Activated CD4-positive, alpha-beta T cell treated with anti-CD3 and anti-CD28 coated beads for 48 hours (primary cell): Measurements from ENCODE around the gene IQSEC1.

Experiments used
- DNase-seq: peaks from one replicate; pipeline ENCODE4 v3.0.0-alpha.2; 2020

The IQSEC1 gene

DNA sequence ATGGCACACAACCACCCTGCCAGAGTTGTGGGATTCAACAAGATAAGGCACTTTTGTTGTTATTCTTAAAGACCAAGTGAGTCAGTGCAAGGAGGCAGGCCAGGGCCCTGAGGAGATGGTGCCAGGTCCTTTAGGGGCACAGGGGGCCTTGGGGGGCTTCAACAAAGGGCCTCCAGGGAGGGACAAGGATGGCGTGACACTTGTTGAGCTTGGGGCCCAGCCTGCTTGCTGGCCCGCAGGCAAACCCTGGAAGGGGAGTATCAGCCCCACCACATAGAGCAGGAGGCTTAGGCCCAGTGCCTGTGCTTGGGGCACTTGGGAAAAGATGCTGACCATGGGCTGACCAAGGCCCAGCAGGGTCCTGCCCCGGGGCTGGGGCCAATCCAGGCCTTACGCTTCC lies 5.5 kb downstream of the IQSEC1 start:
- DNase-seq = no peak

DNA sequence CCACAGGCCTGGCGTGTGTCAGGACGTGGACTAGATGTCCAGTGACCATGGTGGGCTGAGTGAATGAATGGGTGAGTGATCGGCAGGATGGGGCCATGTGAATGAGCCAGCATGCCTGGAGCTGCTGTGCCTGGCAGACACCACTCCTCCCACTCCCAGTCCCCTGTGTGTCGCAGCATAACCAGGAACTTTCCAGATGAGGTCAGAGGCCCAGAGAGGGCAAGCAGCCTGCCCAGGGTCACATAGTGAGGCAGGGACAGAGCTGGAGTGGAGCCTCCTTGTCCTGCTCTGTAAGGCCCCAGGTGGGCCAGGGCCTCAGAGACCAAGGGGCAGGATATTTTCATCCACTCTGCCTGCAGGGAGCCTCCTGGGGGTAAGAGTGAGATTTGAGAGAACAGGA lies 6.4 kb downstream of the IQSEC1 start:
- no peak for DNase-seq

DNA sequence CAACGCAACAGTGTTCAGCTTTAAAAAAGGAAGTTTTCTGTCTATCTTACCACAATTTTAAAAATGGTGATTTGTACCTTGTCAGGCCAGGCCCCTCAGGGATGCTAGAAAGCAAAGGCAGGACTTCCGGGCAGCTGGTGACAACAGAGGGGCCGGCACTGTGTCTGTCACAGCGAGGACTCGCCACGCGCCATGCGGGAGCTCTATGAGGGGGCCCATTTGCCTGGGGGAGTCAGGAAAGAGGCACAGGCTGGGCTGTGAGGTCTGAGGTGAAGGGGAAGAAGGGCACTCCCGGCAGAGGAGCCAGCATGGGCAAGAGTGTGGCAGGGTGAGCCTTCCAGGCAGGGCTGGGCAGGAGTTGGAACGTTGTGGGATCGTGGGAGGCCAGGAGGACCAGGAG lies 7.0 kb downstream of the IQSEC1 start:
- no peak for DNase-seq

DNA sequence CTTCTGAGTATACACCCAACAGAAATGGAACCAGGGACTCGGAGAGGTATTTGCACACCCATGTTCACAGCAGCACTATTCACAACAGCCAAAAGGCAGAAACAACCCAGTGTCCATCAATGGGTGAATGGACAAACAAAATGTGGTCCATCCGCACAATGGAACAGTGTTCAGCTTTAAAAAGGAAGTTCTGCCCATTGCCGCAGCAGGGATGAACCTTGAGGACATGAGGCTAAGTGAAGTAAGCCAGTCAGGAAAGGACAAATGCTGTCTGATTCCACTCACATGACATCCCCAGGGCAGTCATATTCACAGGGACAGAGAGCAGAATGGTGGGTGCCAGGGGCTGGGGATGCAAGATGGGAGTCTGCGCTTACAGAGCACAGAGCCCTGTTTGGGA lies 7.5 kb downstream of the IQSEC1 start:
- DNase-seq = no peak

DNA sequence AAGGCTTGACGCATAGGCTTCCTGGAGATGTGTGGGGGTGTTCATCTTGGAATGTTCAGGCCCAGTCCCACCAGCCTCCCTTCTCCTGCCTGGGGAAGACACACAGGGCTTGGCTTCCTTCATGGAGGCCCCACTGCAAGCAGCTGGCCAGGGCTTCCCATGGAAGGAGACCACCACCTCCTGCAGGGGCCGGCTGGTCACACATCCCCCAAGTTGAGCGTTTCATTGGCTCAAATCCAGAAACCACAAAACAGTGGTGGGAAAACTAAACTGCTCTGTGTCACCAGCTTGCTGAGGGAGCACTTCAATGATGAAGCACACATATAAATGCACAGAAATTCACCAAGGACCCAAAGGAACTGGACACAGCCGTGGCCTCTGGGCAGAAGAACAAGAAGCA lies 8.3 kb downstream of the IQSEC1 start:
- no peak for DNase-seq

DNA sequence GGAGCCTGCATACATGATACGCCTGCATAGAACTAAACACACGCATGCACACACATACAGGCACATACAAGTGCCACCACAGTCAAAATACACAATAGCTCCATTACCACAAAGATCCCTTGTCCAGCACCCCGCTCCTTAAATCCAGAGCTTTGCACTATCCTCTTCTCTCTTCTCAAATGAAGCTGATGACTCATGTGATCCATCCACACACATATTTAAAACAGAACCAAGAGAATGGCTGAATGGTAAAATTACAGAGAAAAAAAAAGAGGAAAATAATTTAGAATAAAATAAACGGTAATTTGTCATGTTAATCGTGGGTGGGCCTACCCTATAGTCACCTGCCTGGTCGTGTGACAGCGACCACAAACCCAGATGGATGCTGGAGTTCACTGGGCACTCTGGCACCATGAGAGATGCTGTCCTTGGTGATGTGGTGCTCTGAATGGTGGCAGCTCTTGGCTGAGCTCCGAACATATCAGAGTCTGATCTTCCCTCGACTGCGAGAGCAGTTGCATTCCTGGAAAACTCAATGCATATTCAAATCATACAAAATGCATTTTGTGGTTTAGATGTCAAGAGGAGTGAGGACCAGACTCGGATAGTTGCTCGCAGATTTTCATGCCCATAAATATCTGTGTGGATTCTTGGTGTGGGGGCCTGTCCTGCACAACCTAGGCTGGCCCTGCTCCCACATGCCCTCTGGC lies 8.9 kb downstream of the IQSEC1 start:
- no peak for DNase-seq

DNA sequence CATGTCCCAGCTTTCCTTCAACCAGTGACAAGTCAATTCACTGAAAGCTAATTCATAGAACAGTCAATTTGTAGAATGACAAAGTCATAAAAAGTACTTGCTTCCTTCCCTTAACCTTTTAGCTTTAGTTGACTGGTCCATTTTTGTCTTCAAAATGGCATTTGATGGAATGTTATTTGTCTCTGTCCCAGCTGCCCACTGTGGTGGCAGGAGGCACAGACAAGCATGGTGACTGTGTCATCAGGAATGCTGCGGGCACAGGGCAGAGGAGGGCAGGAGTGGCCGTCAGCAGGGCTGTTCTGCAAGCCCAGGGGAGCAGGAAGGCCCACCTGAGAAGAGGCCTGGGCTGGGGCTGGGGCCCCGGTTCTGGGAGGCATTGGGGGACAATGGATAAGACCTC lies 10.0 kb downstream of the IQSEC1 start:
- DNase-seq = no peak

DNA sequence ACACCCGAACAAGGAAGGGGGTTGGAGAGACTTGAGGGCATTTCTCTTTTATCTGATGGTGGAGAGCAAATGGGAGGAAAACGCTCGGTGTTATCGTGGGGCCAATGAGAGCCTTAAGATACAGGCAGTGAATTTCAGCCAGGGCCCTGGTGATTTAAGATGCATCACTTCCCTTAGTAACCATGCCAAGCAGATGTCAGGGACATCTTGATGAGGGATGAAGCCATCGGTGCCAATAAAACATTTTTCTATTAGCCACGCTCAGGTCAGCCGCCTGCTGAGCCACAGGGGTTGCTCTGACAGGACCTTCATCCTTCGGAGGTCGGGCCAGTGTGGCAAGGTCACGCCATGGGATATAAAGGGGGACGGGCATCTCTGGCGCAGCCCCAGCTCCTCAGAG lies 10.6 kb downstream of the IQSEC1 start:
- DNase-seq = no peak

DNA sequence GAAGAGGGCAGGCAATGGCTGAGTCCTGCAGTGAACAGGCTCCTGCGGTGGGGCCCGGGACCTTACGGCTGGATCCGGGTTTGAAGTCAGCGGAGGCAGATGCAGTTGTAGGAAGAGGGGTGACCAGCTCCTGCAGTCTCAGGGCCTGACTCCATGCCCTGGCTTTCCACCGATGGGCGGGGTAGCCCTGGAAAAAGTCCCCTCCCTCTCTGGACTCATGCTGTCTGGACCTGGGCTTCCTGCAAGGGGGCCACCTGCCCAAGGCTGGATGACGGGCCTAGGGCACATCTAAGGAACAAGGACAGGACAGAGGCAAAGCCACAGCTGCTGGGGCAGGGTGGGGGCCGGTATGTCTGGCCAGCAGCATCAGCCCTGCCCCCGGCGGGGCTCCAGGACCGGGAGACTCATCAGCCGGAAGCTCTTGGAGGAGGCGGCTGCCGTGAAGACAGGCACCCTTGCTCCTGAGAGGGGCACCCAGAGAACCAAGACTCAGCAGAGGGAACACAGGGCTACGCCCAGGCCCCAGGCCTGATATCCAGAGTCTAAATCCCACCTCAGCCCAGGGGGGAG lies 12.8 kb downstream of the IQSEC1 start:
- DNase-seq = no peak

DNA sequence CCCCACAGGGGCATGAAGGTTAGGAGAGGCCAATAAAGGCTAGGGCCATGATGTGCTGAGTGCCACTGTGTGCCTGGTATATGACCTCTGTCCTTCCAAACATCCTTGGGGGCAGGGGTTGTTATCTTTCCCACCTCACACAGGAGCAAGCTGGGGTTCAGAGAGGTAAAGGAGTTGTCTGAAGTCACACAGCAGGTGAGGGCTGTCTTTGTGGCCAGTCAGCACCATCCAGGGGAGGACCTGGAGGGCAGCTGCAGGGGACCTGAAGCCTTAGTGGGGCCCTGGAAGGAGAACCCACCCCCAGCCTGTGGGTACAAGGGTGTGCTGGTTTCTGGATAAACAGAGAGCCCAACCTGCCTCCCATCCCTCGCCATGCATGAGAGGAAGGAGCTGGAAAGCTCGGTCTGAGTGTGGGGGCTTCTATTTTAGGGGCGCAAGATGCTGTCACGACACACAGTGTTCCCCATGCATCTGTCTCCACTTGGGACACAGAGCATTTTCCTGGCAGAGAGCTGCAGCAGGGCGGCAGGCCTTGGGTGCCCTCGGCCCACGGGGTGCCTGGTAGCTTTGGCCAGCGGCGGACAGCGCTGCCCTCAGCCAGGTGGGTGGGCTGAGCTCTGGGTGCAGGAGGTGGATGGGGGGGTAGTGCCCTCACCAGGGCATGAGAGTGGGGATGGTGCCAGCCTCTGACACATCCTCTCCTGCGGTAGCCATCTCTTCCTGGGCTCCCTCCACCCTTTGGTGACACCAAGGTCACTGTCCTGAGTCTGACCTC lies 14.7 kb downstream of the IQSEC1 start:
- no peak for DNase-seq

DNA sequence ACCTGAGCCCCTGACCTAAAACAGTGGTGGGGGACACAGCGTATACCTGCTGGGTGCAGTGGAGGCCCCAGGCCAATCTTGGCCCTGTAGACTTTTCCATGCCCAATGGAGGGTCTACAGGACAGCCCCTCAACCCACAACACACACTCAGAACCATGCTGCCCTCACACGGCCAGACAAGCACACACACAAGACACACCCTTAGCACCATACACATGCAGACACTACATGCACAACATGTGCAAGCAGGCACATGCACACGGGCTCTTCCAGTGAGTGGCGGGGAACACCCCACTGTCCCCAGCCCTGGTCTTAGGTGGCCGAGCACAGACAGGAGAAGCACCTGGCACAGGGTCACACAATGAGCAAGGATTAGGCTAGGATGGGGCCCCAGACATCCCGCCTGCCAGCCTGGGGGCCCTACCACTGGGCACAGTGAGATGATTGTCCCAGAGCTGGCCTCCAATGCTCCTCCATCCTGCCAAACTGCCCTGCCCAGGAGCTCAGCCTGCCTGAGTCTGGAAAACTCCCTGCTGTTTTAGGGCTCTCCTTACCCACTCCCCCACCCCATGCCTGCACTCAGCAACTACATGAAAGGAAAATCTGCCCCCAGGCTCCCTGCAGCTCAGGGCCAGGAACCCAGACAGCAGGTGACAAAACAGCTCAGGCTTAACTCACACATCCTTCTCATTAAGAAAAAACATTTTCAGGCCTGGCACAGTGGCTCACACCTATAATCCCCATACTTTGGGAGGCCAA lies 15.8 kb downstream of the IQSEC1 start:
- no peak for DNase-seq

DNA sequence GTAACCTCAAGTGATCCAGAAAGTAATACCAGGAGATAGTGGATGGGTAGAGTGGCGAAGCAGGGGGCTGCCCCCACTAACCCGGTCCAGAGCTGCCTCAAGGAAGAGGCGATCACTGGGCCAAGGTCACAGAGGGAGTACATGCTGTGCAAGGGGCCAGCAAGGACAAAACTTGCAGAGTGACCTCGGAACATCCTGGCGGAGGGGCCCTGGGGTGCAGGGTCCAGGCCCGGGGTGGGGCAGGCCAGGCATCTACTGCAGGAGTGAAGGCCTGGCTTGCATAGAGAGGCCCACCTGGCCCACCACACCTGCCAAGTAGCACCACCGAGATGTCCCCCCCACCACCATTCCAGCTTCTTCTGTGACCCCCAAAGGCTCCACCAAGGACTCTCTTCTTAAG lies 17.6 kb downstream of the IQSEC1 start:
- no peak for DNase-seq

DNA sequence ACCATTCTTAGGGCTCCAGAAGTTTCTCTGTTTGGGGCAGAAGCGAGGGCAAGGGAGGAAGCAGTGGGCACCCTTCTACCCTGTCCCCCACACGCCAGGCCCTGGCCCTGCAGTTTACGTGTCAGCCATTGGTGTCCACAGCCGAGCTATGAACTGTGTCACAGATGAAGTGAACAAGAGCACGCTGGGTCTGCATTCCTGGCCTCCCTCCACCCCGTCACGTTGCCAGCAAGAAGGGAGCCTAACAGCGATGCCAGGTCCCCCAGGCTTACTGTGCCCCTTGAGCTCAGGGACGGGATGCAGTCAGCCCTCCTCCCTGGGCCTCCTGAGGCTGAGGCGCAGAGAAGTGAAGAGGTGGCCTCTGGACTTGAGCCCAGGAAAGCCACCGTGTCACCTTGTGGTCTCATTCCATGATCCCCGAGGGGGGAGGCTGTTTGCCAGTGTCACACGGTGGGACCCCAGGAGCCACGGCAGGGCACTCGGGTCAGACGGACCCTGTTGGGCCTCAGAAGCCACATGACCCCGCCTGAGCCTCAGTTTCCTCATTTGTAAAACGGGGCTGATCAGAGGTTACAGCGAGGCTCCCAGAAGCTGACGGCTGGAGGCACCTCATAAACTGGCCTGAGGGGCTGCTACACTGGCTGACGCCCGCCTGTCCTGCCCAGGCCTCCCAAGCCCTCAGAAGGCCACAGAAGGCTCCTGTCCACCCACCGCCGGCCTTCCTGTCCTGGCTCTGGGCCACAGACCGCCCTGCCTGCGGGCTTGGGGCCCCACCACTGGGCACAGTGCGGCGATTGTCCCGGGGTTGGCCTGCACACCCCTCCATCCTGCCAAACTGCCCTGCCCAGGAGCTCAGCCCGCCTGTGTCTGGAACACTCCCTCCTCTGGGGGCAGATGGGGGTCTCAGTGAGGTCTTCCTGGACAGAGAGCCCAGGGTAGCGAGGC lies 18.6 kb downstream of the IQSEC1 start:
- DNase-seq = no peak

DNA sequence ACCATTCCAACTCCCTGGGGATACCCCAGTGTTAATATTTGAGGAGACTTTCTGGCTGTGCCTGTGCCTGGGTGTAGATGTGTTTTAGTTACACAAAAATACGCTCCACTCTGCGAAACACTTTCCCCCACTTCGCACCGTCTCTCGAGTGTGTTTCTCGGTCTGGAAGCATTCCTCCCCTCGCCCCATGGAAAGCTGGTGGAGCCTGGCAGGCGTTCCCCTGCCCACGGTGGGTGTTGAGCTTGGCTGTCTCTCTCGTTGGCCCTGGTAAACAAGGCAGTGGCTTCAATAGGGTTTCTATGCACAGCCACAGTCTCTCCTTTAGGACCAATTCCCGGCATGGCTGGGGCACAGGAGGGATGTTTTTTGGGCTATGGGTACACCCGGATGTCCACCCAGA lies 19.3 kb downstream of the IQSEC1 start:
- no peak for DNase-seq

DNA sequence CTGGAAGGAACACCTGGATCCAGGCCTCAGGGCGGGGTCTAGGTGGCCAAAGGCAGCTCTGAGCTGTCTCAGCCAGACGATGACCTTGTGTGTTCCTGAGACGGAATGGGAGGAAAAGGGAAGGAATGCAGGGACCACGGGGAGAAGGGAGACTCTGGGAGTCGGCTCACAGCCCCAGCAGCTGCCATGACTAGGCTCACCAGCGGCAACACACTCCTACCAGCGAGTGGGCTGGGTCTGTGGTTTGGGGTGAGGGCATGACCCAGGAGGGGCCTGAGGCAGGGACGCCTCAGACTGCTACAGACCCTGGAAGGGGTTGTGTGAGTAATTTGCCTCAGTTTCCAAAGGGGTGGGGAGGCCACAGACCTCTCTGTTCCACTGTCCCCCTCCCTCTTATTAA lies 19.8 kb downstream of the IQSEC1 start:
- no peak for DNase-seq

DNA sequence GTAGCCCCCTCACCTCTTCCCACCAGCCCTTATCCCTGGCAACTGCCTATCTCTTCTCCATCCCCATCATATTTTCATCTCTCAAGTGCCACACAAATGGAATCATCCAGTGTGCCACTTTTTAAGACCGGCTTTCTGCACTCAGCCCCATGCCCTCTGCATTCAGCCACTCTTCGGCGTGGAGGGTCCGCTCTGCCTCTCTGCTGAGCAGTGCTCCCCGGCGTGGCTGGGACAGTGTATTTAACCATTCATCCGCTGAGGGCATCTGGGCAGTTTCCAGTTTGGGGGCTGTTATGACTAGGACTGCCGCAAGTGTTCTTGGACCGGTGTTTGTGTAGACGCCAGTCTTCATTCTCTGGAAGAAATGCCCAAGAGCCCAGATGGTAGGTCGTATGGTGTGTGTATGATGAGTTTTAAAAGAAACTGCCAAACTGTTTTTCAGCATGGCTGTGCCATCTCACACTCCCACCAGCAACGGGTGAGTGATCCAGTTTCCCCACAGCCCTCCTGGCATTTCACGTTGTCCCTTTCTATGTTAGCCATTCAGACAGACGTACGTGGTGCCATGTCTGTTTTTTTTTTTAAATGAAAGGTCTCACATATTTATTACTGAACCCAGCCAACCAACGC lies 20.9 kb downstream of the IQSEC1 start:
- no peak for DNase-seq

DNA sequence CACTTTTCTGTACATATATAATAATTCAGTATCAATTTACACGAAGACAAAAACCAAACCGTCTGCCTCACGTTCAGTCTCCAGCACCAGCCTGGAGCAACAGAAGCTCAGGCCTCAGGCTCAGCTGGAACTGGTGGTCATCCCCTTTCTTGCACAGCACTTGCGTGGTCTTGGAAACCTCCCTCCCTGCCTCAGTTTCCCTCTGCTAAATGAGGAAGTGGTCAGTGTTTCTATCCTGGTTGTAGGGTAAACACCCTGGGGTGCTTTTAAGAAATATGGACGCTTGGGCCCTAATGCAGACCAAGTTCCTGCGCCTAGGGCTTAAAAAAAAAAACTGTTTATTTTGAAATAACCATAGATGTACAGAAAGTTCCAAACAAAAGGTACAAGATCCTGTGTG lies 21.6 kb downstream of the IQSEC1 start:
- DNase-seq = no peak

DNA sequence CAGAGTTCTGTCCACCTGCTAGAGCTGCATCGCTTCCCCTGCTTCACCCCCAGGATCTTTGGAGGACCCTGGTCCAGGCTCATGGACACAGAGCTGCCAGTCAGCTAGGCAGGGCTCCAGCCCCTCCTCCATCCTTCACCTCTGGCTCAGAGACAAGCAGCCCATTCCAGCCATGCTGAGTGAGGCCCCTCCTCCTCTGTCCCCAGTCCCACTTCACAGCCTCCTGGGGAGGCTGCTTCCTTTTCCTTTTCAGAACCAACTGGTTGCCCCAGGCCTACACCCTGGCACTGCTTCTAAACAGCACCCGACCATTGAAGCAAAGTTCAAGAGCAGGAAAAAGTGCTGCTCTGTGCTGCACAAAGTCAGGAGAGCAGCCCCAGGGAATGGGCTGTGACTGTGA lies 22.2 kb downstream of the IQSEC1 start:
- DNase-seq = no peak

DNA sequence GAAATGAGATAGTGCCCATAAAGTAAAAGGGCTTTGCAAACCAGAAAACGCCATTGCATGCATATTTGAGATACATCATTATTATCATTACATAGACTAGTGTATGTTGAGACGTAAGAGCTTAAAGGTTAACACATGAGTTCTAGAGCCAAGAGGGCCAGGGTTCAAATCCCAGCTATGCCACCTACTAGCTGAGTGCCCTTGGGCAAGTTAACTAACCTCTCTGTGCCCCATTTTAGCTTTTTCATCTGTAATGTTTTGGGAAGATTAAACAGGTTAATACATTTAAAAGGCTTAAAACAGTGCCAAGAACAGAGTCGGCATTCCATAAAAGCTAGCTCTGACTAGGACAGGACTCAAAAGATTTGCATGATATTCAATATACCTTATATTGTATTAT lies 22.8 kb downstream of the IQSEC1 start:
- DNase-seq = no peak

DNA sequence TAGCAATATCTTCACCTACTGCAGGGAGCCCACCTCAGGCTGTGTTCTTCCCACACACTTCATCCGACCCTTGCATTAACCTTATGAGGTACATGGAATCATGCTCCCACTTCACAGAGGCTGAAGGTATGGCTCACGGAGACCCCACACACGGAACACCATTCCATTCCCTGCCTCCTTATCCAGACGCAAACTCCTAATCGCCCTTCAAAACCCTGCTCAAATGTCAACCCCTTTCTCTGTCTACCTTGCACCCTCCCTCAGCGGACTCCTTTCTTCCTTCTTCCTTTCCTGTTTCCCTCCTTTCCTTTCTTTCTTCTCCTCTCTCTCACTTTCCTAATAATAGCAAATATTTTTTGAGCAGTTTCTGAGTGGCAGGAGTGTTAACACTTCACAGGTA lies 23.8 kb downstream of the IQSEC1 start:
- DNase-seq = no peak

DNA sequence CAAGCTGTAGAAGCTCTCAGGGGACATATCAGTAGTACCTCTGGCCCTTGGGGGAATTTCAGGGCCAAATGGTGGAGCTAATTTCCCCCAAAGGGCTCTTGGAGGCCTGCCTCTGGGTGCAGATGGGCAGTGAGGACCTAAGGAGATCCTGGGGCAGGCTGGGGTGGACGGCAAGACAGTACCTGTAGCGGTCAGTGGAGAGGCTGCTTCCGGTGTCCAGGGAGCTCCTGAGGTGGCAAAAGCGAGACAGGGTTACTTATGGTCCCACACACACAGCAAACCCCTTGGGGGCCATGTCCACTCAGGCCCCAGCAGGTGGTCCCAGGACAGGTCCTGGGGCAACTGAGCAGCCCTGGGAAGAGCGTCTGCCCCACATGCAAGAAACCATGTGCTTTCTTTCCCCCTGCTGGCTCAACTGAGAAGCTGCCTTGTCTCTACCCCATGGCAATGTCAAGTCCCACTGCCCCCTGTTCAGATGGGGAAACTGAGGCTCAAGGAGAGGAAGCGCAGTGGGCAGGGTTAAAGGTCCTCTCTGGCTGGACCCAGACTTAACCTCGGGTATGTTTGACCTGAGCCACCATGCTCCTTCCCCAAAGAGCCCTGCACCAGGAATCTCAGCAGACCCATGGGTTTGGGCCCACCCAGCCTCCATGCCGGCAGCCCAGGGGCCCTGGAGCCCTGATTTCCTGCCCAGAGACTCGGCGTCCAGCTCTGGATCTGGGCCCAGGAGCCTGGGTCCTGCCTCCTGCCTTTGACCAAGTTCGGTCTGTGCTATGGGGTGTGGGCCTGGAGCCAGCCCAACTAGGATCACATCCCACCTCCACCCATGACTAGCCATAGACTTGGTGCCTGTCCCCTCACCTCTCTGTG lies 25.7 kb downstream of the IQSEC1 start:
- no peak for DNase-seq
